ENCODE results near the gene SNX25. TPM values are rescaled to one million over a fixed set of nuclear protein-coding genes. Genes with fewer than 3 reads are reported as not detected.

Gene SNX25
- total and polyA plus RNA-seq, 10 of the 15 experiments (the other 5 are each of a cell fraction or from before 2014, with no cell fraction given) = 11.2 to 117 (median 62.8) TPM

GRCh38 chr4:185396724-185397385, 187.5 kb downstream of the SNX25 start, which contains the start of gene ANKRD37 (continued):
- no peak for TF ChIP-seq CUX1 (IDR thresholded peaks at IDR 0.05; ENCODE audit: insufficient replicate concordance, low read depth, low read length)
- peak; percentile 90 for TF ChIP-seq NKRF (conservative IDR thresholded peaks at IDR 0.05)
- no peak for TF ChIP-seq ATF7 (IDR thresholded peaks at IDR 0.05; ENCODE audit: low read depth)
- peak; percentile 45 for TF ChIP-seq E2F8 (IDR thresholded peaks at IDR 0.05; ENCODE audit: low read depth, partially characterized antibody)
- TF ChIP-seq CBFB (IDR thresholded peaks at IDR 0.05; ENCODE audit: low read depth) = no peak
- TF ChIP-seq HDAC2 (IDR thresholded peaks at IDR 0.05) = no peak
- no peak for TF ChIP-seq BCLAF1 (IDR thresholded peaks at IDR 0.05)
- no peak for TF ChIP-seq IKZF1 (conservative IDR thresholded peaks at IDR 0.05)
- no peak for TF ChIP-seq MEF2B (IDR thresholded peaks at IDR 0.05; ENCODE audit: partially characterized antibody, poor library complexity, severe bottlenecking)
- TF ChIP-seq CHD4 (IDR thresholded peaks at IDR 0.05) = no peak
- TF ChIP-seq RB1 (IDR thresholded peaks at IDR 0.05; ENCODE audit: borderline replicate concordance) = peak; percentile 77; the same call in 1 of the 2 replicates
- no peak for TF ChIP-seq RELA (IDR thresholded peaks at IDR 0.05; ENCODE audit: borderline replicate concordance, partially characterized antibody)
- no peak for TF ChIP-seq ATF2 (IDR thresholded peaks at IDR 0.05; ENCODE audit: low read length)
- TF ChIP-seq SUPT20H (IDR thresholded peaks at IDR 0.05; ENCODE audit: borderline replicate concordance, control insufficient read depth, low read depth, low read length) = no peak
- TF ChIP-seq ZNF24 (IDR thresholded peaks at IDR 0.05) = no peak
